Activated CD4-positive, CD25-positive, alpha-beta regulatory T cell treated with anti-CD3 and anti-CD28 coated beads, Interleukin-2, amount 50 U/mL, for 16 hours (primary cell): ENCODE measurements around the gene SMS.

ENCODE experiments used
- DNase-seq: peaks from one replicate; pipeline ENCODE4 v3.0.0-alpha.2; 2020; ENCODE audit warnings: low read depth, low spot score

Gene SMS

DNA sequence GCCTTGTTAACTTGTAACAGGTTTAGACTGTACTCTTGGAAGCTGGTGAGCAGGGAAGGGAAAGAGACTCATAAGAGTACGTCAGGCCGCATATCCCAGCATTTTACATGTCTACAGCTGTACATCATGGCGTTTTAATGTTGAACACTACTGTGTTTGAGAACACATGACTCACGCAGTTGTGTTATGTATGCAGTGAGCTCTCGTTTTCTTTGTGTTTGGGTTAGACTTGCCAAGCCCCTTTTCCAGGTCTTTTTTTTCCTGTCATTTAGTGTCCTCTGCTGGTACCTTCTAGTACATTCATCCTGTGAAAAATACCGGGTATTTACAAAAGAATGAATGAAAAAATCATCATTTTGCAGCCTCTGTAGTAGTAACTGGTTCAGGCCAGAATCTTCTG, 35.3 kb downstream of the SMS start:
- no peak for DNase-seq

- no peak for DNase-seq
Measured at GRCh38 chrX:21978346-21978745, 37.8 kb downstream of the SMS start.

GRCh38 chrX:21982311-21982710, 41.8 kb downstream of the SMS start:
- DNase-seq, result no peak

DNA sequence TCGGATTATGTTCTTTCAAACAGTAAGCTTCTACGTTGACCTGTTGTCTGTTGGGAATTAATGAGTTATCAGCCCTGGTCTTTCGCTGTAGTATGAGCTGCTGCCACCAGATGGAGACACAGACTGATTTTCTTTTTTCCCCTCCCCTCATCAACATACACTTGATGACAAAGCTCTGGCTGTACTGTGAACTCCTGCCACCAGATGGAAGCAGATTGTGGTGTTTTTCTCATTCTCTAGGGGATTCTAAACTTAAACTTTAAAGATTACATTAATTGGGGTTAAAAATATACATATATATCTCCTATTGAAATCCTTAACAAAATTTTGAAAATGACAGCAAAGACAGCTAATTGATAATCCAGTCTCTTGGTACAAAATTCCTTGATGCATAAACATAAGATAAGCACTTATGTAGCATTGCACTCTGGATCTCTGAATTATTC, 44.8 kb downstream of the SMS start:
- peak; percentile 19 for DNase-seq

DNA sequence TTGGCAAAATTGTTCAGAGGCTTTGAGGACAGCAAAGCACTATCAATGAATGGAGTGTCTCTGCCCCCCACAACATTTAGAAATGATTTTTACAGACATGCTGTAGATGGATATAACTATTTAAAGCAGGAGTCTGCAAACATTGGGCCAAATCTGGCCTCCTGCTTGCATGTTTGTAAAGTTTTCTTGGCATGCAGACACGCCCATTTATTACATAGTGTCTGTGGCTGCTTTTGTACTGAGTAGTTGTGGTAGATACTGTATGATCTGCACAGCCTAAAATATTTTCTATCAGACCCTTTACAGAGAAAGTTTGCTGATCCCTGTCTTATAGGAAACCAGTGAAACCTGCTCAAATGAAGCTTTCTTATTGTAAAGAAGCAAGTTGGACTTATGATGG, 46.1 kb downstream of the SMS start:
- DNase-seq, result no peak

- no peak for DNase-seq
Measured at GRCh38 chrX:21989384-21989783, 48.9 kb downstream of the SMS start.

DNA sequence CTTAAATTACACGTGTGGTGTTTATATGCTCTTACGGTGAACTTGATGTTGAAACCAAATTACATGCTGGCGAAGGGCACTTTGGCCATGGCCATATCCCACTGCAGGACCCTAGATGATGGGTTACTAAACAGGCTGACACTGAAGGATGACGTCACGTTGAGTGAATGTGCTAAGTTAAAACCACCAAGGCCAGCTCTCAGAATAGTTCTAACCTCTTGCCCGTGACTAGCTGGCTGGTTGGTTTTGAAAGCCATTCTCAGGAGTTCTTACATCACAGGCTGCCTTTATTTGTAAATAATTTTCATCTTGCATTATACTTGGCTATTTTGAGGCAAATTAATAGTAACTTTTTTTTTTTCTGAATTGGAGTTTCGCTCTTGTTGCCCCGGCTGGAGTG, 50.3 kb downstream of the SMS start:
- DNase-seq, result no peak

DNA sequence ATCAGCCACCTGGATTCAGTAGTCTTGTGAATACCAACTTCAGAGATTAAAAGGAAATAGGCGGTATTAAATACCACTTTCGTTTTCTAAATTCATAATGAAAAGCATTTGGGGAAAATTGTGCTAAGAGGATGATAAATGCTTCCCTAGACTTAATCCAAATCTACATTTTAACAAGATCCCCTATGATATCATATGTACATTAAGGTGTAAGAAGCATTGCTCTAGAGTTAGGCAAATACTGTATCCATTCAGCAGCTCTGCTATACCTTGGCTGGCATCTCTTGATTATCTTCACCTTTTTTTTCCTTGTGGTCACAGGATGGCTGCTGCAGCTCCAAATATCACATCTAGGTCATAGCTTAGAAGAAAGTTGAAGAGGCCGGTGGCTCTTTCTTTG, 51.0 kb downstream of the SMS start:
- DNase-seq, result no peak

DNA sequence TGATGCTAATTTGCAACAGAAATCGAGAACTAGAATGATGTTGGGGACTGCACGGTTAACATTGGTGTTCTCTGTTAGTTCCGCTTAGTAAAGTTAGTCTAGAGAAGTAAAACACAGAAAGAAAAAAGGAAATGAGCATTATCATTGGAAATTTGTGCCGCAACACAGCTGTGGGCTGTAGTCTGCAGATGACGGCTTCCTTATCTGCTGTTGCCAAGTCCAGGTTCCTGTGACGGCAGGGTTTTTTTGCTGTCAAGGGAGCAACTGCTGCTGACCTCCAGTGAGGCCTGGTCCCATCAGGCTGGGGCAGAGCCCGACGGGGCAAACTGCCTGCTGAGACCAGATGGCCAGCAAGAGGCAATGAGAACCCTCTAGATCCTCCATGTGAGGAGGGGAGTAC, 52.8 kb downstream of the SMS start:
- DNase-seq, result no peak

DNA sequence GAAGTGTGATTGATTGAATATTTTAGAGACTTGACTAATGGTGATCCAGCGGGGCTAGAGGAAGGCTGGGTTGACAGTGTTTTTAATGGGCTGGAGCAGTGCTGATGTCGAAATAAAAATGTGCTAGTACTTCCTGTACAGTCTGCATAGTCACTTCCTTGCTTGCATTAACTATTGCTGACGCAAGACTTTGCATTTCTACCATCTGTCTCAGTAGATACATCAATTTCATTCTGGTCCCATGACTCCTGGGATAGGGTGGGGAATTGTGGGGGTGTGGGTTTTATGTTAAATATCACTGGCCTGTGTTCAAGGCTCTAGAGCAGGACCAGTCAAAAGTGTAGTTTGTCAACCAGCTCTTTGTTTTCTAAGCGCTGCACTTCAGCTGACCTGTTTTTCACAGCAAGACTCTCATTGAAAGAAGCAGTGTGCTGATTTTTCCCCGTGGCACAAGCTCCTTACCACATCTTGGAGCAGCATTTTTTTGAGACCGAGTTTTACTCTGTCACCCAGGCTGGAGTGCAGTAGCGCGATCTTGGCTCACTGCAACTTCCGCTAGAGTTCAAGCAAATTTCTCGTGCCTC, 56.5 kb downstream of the SMS start:
- no peak for DNase-seq

- no peak for DNase-seq
Measured at GRCh38 chrX:21998037-21998436, 57.5 kb downstream of the SMS start.

DNA sequence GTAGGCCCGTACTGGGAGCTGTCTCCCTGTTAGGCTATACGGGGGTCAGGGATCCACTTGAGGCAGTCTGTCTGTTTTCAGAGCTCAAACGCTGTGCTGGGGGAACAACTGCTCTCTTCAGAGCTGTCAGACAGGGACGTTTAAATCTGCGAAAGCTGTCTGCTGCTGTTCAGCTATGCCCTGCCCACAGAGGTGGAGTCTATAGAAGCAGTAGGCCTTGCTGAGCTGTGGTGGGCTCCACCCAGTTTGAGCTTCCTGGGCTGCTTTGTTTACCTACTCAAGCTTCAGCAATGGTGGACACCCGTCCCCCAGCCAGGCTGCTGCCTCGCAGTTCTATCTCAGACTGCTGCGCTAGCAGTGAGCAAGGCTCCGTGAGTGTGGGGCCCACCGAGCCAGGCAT, 64.4 kb downstream of the SMS start:
- no peak for DNase-seq

DNA sequence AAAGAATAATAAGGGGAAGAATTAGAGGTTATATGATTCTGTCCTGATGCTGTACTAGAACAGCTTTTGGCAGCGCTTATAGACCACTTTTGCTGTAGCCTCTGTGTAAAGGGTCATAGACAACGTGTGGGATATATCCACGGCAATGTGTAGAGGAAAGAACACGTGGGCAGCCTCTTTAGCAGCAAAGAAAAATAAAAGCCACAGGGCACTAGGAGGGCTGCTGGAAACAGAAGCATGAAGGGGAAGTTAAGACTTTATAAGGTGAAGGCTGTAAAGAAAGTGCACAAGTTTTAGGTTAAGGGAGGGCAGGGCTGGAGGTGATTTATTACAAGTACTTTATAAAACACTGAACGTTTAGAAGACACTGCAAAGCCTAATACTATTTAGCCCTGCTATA, 71.5 kb downstream of the SMS start:
- no peak for DNase-seq

GRCh38 chrX:22012931-22013330, 72.4 kb downstream of the SMS start:
- no peak for DNase-seq

DNA sequence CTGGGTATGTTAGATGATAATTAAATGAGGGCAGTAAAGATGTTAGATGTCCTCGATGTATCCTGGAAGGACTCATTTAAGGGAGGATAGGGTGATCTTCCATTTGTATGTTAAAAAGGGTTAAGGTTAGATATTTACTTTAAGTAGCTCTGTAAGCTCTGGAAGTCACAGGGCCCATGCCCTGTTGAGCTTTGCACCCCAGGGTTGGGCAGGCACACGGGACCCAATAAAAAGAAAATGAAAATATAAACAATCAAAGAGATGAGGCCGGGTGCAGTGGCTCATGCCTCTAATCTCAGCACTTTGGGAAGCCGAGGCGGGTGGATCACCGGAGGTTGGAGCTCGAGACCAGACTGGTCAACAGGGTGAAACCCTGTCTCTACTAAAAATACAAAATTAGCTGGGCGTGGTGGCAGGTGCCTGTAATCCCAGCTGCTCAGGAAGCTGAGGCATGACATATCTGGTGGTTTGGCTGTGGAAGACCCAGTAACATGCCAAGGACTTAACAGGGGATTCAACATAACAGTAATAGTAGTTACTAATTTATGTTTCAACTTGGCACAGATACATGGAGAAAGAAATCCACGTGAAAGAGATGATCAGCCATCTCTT, 74.7 kb downstream of the SMS start:
- no peak for DNase-seq

DNA sequence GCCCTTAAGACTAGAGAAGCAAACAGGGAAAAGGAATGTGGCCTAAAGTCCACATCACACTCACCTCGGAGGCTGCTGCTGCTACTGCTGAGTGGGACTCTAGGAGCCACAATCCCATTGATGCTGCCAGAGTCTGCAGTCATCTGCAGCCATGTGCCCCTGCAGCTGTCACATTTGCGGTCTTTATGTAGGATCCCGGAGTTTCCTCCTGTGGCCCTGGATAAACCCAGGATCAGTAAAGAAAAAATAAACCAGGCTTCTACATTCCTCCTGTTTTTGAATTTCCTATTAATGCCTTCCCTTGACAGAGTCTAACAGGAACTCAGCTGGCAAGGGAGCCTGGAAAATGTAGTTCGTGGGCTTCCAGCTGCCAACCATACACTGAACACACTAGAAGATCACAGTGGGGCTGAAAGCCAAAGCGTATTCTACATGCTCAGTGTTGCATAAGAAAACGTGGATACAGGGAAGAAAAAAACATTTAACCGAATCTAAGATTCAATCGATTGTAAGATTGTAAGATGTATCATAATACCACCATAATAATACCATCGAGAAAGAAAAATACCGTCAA, 81.3 kb downstream of the SMS start:
- DNase-seq, result no peak

DNA sequence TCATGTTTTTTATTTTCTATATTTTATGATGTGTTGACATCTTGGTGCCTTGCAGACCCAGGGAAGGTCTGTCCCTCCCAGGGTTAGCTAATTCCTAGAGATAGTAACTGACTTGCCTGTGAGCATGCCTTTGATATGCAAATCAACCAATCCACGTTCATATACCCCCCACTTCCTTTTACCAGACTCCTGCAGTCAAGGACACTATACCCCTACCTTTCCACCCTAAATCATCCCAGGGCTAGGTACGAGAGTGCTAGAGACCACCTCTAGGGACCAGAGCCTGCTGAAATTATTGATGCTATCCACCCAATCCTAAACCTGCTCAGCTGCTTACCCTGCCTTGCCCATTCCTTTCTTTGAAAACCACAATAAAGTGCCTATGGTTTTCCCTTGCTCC, 84.1 kb downstream of the SMS start:
- DNase-seq, result no peak

DNA sequence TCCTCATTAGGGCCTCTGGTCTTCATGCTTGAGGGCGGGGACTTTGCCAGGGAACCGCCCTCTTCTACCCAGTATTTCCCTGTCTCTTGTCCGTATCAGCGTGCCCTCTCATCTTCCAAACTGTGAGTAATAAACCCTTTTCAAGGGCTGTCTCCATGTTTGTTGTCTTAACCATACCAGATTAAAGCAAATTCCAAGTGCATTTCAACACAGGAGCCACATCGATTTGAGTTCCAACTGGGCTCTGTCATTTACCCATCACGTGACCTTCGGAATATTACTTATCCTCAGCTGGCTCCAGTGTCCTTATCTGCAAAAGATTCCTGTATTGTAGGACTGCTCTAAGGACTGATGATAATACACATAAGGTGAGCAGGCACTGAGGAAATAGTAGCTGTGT, 85.2 kb downstream of the SMS start:
- no peak for DNase-seq

DNA sequence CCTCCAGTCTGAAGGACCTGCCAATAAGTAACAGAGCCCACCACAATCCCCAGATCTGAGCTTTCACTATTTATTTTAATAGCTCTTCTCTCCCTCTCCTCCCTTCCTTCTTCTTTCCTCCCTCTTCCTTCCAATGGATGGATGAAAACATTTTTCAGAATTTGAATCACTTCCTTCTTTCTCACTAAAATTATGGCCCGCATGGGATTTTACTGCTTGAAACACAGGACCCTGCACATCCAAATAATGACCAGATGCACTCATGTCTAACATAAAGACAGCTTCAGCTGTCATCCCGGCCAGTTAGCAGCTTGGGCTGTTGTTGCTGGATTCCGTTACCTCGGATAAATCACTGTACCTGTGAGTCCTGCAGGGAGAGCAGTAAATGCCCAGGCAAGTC, 86.2 kb downstream of the SMS start:
- no peak for DNase-seq

GRCh38 chrX:22032084-22032483, 91.6 kb downstream of the SMS start, which contains the start of gene PHEX:
Gene PHEX, plus strand, starts transcription at chrX:22032325. Its CDS starts 681 bp downstream, at chrX:22033006.
- DNase-seq, result no peak

GRCh38 chrX:22032506-22032905, 92.0 kb downstream of the SMS start:
- DNase-seq, result no peak

DNA sequence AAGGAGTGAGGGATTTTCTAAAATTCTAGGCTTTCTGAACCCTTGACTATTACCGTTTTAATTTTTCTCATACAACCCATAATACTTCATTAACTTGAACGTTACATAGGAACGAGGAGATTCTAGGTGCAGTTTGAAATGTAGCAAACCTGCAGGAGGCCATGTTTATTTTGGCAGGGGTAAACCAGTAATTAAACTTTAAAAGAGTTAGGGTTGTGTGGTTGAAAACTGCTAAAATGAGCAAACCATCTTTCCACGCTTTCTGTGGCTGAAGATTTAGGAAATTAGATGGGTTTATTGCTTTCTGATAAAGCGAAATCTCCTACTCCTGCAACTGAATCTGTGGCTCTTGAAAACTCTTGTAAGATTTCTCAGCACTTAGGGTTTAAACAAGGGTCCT, 93.3 kb downstream of the SMS start:
- no peak for DNase-seq

- no peak for DNase-seq
Measured at GRCh38 chrX:22035236-22035635, 94.7 kb downstream of the SMS start.

GRCh38 chrX:22037225-22037624, 96.7 kb downstream of the SMS start:
- DNase-seq, result no peak
